ENCODE results near the gene NCOA7.
"Not testable (repeated sequence)": the region's sequence is repeated elsewhere in the genome, so short reads cannot be mapped to it uniquely, and the experiment has no call there.

NCOA7 gene

DNA sequence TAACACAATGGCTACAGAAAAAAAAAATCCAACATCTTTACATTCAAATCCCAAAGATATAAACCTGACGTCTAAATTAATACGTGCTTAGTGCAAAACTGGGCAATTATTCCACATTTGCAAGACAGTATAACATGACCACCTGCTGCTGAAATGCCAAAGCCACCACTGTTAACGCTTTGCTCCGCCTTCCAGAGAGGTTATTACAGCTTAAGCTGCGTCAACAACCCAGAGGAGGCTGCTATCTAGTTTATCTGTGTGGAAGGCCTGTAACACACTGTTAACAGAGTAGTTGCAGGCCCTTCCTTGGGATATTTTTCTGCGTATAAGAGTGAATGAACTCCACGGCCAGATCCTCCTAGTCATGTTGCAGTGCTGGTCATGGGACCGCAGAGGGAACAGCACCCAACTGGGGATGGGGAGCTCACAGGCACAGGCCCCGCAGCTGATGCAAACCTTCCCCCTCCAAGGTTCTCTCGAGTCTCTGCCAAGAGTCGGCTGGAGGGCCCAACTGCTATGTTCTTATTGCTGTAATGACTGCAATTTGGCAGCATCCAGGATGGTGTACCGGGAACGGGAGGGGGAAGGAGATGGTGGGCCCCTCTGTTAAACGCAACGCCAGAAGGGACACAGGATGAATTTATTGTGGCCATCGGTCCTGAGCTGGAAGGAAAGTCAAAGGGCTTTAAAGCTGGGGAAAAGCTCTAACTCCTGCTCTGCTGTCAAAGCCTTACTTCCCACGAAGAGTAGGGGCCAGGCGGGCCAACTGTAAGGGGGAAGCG, 993 bp upstream of the NCOA7 start:
- DNase-seq (ENCODE audit: extremely low read depth in 1 of 2, low read depth in 1 of 2) = no peak

DNA sequence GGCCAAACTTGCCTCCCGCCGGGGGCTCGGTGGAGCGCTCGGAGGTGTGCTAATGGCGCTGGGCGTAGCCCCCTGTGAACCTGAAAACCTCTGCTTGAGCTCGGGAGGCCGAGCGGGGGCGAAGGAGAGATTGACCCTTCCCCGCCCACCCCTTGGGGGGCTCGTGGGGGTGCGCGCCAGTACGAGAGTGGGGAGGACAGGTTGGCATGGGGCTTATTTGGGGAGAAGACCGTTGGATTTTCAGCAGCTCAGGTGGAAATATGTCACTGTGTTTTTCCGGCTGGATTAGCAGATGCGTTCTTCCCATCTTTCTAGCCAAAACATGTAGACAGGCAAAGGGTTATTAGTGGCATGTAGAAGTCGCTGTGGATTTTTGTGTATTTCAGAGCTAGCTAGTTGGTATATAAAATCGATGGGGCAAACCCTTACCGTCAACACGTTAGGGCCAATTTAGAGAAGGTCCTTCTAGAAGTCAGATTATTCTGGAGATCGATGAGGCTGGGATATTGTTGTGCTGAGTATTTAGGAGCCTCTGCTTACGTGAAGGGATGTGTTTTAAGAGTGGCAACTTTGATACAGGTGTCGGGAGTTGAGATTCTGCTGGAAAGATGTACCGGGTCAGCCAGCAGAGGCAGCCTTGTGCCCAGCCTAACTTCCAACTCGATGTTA, 525 bp downstream of the NCOA7 start:
- no peak for DNase-seq (ENCODE audit: extremely low read depth in 1 of 2, low read depth in 1 of 2)

DNA sequence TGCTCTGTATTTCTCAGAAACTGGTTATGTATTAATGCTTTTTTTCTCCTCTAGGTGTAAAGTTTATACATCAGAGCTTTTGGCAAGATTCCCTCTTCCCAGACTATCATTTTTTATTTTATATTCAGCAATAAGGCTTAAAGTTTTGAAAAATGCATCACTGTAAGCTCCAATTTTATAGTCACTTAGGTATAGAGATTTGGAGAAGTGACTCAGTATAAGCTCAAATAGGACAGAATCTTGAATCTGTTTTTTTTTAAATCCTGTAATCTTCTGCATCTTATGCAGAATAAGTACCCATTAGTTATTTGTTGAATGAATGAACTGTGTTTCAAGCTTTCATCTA, 1.0 kb downstream of the NCOA7 start:
- DNase-seq (ENCODE audit: extremely low read depth in 1 of 2, low read depth in 1 of 2) = no peak

DNA sequence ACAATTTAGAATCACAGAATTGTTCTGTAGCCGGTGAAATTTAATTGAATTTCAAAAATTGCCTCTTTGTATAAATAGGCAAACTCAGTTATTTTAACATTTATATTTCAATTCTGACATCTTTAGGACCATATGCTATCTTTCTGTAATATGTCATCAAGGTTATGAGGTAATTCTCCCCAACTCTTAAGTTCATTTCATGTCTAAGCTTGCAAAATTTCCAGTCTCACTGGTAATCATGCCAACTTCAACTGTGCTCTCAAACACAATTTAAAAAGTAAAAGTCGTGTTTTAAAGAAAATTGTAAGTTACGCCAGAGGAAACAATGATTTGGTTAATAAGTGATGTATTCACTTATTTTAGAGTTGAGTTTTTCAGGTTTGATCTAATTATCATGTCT, 1.4 kb downstream of the NCOA7 start:
- DNase-seq (ENCODE audit: extremely low read depth in 1 of 2, low read depth in 1 of 2) = no peak

DNA sequence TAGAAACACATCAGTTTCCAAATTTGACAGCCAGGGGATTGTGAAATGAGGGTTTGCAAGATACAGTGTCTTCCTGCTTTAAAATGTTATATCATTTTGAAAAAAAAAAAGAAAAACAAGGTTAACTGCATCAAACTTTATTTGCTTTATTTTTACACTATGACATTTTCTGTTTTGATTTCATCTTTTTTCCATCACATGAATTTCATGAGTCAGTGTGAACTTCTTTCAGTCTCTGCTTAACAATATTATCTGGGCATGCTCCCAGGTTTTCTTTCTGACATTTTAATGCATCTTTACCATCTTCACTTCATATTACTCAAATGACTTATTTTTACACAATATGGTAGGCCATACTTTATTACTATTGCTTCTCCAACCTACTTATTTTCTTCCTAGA, 1.9 kb downstream of the NCOA7 start:
- no peak for DNase-seq (ENCODE audit: extremely low read depth in 1 of 2, low read depth in 1 of 2)

DNA sequence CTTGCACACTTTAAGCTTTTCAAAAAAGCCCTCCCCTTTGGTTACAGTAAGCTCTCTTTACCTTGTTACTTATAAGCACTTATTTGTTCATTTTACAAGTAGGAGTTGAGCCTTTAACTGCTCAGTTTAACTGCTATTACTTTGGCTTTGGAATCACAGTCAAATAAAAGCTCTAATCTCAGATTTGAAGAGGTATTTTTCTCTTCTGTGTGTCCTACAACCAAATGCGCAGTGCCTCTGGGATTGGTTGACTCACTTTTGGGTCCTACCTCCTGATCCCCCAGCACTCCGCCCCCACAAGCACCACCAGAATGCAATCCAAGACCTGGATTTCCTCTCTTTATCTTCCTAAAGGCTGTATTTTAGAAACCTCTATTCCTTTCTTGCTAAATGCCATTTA, 2.5 kb downstream of the NCOA7 start:
- no peak for DNase-seq (ENCODE audit: extremely low read depth in 1 of 2, low read depth in 1 of 2)

DNA sequence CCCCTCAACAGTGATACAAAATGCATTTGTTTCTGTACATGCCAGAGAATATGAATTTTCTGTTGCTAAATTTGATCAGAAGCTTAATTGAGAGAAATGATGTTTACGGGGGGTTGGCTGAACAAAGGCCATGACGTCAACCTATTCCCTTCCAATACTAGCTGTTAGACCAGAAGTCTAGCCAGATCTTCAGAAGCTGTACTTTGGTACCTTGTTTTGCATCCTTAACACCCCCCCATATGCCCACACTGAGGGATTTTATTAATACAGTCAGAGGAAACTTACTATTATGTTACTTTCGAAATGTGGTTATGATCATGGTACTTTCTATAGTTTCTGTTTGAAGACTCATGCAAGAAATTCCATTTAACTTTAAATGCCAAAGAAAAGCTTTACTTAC, 3.1 kb downstream of the NCOA7 start:
- no peak for DNase-seq (ENCODE audit: extremely low read depth in 1 of 2, low read depth in 1 of 2)

DNA sequence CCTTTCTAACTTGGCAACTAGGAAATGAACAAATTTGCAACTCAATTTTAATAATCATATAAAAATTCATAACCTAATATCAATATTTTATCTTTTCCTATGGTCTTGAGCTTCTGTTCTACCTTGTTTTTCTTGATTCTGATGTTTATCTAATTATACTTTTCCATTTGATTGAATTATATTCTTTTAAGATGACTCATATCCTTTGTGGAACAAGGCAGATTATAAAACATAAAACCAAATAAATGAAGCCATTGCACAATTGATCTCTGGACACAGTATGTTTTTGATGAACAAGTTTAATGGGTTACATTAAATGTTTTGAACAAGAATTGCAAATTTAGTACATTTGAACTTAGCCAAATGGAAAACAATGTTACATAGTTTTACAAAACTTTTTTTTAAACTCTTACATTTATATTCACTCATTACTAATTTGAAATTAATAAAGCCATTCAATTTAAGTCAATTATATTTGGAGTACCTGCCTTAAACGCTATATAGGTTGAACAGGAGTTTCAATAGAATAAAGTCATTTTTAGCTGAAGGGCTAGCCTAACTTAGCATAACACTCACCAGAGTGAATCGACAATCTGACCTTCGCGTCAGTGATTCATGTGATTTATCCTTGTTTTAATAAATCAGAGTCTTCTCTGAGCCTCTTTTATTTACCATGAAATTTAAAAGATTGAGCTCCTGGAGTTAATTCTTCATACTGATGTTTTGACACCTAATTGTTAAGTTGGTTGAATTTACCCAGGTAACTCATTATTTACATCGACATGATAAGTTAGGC, 3.8 kb downstream of the NCOA7 start:
- no peak for DNase-seq (ENCODE audit: extremely low read depth in 1 of 2, low read depth in 1 of 2)

DNA sequence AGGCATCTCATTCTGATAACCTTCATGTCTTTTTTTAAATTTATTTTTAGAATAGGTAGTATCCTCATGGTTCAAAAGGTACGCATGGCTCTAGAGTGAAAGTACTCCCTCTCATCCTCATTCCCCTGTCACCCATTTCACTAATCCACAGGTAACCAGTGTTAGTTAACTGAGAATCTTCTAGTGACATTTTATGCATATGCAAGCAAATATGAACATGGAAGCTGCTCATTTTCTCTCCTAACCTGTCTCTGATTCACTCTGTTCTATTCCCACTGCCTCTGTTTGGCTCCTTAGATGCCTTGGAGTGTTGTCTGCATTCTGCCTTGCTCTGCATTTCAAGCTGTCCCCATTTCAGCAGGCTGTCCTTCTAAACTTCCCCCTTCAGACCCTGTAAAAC, 4.5 kb downstream of the NCOA7 start:
- no peak for DNase-seq (ENCODE audit: extremely low read depth in 1 of 2, low read depth in 1 of 2)

DNA sequence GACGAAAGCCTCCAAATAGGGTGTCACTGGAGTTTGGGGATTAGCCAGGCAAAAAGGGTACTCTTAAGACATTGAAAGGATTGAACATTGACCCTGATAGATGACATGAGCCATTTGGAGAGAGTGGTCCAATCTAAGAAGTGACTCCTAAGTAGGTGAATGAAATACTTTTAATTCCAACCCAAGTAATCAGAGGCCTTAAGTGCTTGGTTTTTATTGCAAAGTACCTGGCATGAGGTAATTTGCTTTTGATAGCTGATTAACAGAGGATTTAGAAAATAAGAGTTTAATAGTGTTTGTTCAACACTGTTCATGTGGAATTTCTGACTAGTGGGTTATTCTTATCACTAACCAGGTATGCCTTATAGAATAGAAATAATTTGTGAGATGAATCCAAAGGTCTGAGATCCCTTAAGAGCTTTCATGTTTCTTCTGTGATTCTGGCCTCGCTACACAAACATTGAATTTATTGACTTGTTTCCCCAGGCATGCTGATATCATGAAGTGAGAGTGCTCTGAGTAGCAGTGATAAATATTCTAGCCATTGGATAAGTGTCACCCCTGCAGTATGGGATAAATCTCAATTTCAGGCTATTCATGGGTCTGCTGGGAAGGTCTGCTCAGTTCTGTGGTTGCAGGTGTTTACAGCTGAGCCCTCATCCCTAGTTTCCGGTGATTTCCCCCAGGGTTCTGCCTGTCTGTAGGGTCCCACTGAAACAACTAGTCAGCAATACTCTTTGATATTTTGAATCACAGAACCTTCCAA, 6.5 kb downstream of the NCOA7 start:
- DNase-seq (ENCODE audit: extremely low read depth in 1 of 2, low read depth in 1 of 2) = no peak

DNA sequence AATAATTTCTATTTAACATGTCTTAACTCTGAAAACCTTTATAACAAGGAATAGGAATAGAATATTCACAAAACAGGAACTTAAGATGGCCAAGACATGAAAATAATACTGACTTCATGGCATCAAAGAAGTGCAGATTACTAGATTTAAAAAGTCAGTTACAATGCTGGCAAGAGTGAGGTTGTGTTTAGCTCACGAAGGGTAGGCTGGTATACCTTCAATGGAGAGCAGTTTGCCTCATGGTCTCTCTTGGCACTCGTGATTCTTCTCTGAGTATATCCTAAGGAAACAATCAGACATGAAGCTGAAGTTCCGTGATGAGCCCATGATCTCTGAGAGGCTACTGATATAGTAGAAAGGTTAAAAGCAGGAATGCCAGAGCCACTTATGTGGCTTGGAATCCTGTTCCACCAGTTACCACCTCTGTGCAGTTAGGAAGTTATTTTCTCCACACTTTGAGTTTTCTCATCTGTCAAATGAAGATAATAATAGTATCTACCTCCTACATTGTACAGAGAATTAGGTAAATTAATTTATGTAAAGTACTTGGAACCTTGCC, 7.2 kb downstream of the NCOA7 start:
- DNase-seq (ENCODE audit: extremely low read depth in 1 of 2, low read depth in 1 of 2) = no peak

DNA sequence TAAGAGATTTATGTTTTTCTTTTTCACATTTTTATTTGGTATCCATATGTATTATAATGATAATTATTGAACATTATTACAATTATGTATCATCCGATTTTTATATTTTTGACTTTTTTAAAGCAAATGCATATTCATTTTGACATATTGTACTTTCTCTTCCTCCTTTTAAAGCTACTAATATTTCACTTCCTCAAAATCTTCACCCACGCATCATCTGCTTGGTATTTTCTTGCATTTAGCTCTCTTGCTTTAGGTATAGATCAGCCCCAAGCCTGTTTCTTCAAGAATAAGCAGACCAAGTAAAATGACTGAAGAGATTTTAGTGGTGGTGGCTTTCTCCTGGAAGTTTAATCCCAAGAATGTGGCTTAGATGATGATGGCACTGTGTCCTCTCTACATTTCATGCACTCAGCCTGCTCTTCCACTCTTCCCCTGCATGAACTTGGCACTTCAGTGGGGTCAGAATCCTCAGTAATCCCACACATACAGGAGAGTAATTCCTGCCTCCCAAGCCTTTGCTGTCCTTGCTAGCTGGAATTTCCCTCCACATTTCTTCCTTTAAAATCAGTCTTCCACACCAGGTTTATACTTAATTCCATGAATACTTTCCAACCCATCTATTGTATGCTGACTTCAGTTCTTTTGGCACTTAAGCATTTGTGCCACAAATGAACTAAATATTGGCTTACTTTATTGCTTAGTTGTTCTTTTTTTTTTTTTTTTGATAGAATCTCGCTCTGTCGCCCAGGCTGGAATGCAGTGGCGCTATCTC, 8.2 kb downstream of the NCOA7 start:
- no peak for DNase-seq (ENCODE audit: extremely low read depth in 1 of 2, low read depth in 1 of 2)

DNA sequence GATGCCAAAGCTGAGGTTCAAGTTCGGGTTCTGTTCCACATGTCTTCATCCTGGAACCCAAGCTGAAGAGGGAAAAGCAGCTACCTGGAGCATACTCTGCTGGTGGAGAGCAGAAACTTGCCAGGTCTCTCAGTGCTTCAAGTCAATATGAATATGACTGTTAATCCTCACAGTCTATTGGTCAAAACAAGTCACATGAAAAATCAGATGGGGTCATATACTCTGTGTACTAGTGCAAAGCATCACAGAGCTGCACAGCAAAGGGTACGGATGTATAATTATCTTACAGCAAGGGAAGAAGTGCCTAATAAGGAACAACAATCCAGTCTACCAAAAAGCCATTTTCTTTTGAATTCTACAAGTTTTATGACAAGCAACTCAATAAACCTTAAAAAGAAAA, 11.6 kb downstream of the NCOA7 start:
- no peak for DNase-seq (ENCODE audit: extremely low read depth in 1 of 2, low read depth in 1 of 2)

DNA sequence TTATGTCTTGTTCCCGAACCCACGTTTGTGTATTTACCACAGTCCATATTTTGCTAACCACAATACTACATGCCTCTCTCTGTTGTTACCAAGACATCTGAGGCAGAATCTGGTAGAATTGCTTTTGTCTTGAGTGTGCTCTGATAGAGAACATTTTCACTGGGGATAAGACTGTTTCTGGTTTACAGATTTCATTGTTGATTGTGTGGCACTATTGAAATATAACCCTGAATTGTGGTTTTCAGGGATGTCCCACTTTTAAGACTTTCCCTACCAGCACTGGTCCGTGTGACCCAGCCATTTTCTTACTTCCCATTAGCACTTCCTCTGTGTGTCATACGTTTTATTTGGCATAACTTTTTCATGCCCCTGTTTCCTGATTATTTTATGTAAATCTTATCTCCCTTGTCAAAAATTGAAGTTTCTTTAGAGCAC, 12.2 kb downstream of the NCOA7 start:
- no peak for DNase-seq (ENCODE audit: extremely low read depth in 1 of 2, low read depth in 1 of 2)

DNA sequence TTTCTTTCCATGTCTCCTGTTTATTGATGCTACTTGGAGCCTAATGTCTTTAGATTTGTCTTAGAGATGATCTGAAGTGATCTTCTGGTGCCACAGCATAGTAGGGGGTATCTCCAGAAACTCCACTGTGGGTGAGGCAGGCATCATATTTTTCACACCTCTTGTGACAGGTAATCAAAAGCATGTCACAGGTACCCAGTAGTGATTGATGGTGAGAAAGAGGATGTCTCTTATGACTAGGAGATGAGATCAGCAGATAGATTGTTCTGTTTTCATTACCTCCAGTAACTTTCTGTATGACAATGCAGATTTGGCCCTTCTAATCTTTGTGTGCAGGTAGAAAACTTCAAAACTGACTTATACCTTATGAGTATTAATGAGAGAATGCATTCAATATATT, 13.5 kb downstream of the NCOA7 start:
- DNase-seq (ENCODE audit: extremely low read depth in 1 of 2, low read depth in 1 of 2) = no peak

DNA sequence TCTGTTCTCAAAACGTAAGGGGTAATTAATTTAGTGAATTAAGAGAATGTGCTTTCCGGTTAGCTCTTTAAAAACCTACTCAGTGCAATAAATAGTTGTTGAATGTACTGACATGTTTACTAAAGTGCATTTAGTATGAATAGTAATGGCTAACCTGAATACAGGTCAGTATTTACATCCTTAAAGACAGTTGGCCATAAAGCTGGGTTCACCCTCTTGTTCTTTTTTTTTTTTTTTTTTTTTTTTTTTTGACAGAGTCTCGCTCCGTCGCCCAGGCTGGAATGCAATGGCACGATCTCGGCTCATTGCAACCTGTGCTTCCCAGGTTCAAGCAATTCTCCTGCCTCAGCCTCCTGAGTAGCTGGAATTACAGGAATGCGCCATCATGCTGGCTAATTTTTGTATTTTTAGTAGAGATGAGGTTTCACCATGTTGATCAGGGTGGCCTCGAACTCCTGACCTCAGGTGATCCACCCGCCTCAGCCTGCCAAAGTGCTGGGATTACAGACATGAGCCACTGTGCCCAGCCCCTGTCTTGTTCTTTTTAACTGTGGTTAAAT, 14.2 kb downstream of the NCOA7 start:
- not testable (repeated sequence) for DNase-seq (ENCODE audit: extremely low read depth in 1 of 2, low read depth in 1 of 2)

DNA sequence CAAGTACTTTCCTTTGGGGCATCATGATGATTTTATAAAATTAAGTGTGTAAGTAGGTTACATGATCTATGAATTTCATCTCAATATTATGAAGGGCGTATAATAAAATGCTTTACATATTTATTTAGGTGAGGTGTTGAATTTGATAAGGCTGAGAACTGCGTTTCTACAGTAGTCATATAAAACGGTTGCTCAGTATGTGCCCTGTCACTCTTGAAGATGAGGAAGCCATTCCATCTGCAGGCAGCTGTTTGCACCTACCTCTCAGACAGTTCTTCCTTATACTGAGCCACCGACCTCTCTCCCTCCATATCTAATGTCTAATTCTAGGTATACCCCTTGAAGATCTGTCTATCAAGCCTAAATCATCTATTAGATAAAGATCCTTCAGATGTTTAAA, 16.1 kb downstream of the NCOA7 start:
- no peak for DNase-seq (ENCODE audit: extremely low read depth in 1 of 2, low read depth in 1 of 2)

DNA sequence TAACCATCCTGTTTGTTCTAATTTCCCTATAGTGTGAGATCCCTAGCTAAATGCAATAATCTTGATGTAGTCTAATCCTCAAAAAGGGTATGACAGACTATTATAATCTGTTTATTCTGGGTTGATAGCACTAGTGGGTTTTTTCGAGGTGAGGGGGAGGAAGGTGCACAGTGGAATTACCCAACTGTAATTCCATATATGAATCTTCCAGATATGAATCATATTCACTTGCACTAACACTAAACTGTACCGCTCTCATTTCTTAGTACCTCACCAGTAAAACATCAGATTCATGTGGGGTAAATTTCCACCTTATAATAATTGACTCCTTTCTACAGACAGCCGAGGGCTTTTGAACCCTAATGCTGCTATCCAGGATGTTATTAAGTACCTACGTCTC, 16.5 kb downstream of the NCOA7 start:
- DNase-seq (ENCODE audit: extremely low read depth in 1 of 2, low read depth in 1 of 2) = no peak

DNA sequence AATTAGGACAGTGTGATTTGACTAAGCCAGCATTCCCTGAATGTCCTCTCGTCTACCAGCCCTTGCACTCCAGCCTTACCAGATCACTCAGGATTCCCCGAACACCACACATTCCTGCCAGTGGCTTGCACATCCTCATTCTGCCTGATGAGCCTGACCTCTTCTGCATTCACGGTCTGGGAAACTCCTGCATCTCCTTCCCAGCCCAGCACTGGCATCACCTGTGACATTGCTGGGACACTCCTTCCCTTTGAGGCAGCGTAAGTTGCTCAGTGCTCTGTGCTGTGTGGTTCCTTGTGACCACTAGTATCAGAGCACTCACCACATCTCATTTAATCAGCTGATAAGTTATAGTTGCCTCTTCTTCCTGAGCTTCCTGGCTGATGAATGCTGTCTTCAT, 17.3 kb downstream of the NCOA7 start:
- no peak for DNase-seq (ENCODE audit: extremely low read depth in 1 of 2, low read depth in 1 of 2)

DNA sequence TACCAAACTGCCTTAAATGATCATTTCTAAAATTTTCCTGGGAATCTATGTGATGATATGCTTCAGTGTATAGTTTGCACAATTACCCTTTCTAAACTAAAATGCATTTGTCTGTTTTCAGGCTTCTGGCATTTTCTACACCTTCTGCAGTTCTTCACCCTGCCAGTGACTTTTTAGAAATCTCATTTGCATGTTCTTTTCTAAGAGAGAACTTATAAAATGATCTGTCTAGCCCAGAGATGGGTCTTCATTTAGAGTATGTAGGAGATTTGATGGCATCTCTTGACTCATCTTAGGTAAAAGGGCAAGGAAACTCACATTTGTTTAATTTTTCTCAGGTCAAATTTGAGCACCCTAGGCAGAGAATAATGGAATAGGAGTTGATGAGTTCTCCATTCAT, 17.8 kb downstream of the NCOA7 start:
- DNase-seq (ENCODE audit: extremely low read depth in 1 of 2, low read depth in 1 of 2) = no peak
